Activated CD4-positive, alpha-beta T cell treated with anti-CD3 and anti-CD28 coated beads for 4 hours (primary cell): ENCODE measurements around the gene CDHR2.

Experiments
- DNase-seq, 2 donors: peaks; one replicate each; pipeline ENCODE4 v3.0.0-alpha.2; 2020

The CDHR2 gene

GRCh38 chr5:176624142-176624541, 75.0 kb downstream of the CDHR2 start:
- no peak for DNase-seq

GRCh38 chr5:176624938-176625337, 75.8 kb downstream of the CDHR2 start:
- no peak for DNase-seq

- DNase-seq = no peak
Observed at GRCh38 chr5:176625512-176625911, 76.4 kb downstream of the CDHR2 start.

- no peak for DNase-seq
Observed at GRCh38 chr5:176625966-176626875, 77.1 kb downstream of the CDHR2 start.

- DNase-seq = no peak
Observed at GRCh38 chr5:176626876-176627236, 77.7 kb downstream of the CDHR2 start.

GRCh38 chr5:176627582-176627981, 78.4 kb downstream of the CDHR2 start:
- no peak for DNase-seq

- no peak for DNase-seq
Observed at GRCh38 chr5:176628406-176629228, 79.5 kb downstream of the CDHR2 start.

- no peak for DNase-seq
Observed at GRCh38 chr5:176629317-176629852, 80.2 kb downstream of the CDHR2 start.

GRCh38 chr5:176629853-176630680, 80.9 kb downstream of the CDHR2 start, which contains the start of the genes EIF4E1B and SNCB:
TSS of gene EIF4E1B (plus strand) at chr5:176630675. CDS start at chr5:176642788, 12,113 bp downstream.
TSS of gene SNCB (minus strand) at chr5:176630534. CDS start at chr5:176629654, 880 bp downstream.
- DNase-seq = peak in 1 of 2 donors; percentile 28

GRCh38 chr5:176630681-176631222, 81.6 kb downstream of the CDHR2 start:
- DNase-seq = no peak

- DNase-seq = no peak
Observed at GRCh38 chr5:176631383-176632200, 82.5 kb downstream of the CDHR2 start.

GRCh38 chr5:176632745-176633144, 83.6 kb downstream of the CDHR2 start:
- DNase-seq = no peak

GRCh38 chr5:176633598-176633997, 84.5 kb downstream of the CDHR2 start:
- no peak for DNase-seq

GRCh38 chr5:176636426-176636825, 87.3 kb downstream of the CDHR2 start:
- DNase-seq = no peak

- no peak for DNase-seq
Observed at GRCh38 chr5:176637556-176637955, 88.4 kb downstream of the CDHR2 start.

GRCh38 chr5:176638437-176638836, 89.3 kb downstream of the CDHR2 start:
- no peak for DNase-seq

GRCh38 chr5:176639208-176639607, 90.1 kb downstream of the CDHR2 start:
- DNase-seq = no peak

- no peak for DNase-seq
Observed at GRCh38 chr5:176639981-176640380, 90.8 kb downstream of the CDHR2 start.

GRCh38 chr5:176640616-176641015, 91.5 kb downstream of the CDHR2 start:
- DNase-seq = no peak

GRCh38 chr5:176642675-176643490, 93.7 kb downstream of the CDHR2 start:
- DNase-seq = no peak
